Measurements from ENCODE around the gene ECHDC1. TPM values are rescaled to one million over a fixed set of nuclear protein-coding genes. Genes with fewer than 3 reads are reported as not detected.

ECHDC1 gene
- total and polyA plus RNA-seq, 2 of the 8 experiments (the other 6 are each of a cell fraction or from before 2014, with no cell fraction given): 11.3 to 60.5 TPM

- TF ChIP-seq, protein P1, sequence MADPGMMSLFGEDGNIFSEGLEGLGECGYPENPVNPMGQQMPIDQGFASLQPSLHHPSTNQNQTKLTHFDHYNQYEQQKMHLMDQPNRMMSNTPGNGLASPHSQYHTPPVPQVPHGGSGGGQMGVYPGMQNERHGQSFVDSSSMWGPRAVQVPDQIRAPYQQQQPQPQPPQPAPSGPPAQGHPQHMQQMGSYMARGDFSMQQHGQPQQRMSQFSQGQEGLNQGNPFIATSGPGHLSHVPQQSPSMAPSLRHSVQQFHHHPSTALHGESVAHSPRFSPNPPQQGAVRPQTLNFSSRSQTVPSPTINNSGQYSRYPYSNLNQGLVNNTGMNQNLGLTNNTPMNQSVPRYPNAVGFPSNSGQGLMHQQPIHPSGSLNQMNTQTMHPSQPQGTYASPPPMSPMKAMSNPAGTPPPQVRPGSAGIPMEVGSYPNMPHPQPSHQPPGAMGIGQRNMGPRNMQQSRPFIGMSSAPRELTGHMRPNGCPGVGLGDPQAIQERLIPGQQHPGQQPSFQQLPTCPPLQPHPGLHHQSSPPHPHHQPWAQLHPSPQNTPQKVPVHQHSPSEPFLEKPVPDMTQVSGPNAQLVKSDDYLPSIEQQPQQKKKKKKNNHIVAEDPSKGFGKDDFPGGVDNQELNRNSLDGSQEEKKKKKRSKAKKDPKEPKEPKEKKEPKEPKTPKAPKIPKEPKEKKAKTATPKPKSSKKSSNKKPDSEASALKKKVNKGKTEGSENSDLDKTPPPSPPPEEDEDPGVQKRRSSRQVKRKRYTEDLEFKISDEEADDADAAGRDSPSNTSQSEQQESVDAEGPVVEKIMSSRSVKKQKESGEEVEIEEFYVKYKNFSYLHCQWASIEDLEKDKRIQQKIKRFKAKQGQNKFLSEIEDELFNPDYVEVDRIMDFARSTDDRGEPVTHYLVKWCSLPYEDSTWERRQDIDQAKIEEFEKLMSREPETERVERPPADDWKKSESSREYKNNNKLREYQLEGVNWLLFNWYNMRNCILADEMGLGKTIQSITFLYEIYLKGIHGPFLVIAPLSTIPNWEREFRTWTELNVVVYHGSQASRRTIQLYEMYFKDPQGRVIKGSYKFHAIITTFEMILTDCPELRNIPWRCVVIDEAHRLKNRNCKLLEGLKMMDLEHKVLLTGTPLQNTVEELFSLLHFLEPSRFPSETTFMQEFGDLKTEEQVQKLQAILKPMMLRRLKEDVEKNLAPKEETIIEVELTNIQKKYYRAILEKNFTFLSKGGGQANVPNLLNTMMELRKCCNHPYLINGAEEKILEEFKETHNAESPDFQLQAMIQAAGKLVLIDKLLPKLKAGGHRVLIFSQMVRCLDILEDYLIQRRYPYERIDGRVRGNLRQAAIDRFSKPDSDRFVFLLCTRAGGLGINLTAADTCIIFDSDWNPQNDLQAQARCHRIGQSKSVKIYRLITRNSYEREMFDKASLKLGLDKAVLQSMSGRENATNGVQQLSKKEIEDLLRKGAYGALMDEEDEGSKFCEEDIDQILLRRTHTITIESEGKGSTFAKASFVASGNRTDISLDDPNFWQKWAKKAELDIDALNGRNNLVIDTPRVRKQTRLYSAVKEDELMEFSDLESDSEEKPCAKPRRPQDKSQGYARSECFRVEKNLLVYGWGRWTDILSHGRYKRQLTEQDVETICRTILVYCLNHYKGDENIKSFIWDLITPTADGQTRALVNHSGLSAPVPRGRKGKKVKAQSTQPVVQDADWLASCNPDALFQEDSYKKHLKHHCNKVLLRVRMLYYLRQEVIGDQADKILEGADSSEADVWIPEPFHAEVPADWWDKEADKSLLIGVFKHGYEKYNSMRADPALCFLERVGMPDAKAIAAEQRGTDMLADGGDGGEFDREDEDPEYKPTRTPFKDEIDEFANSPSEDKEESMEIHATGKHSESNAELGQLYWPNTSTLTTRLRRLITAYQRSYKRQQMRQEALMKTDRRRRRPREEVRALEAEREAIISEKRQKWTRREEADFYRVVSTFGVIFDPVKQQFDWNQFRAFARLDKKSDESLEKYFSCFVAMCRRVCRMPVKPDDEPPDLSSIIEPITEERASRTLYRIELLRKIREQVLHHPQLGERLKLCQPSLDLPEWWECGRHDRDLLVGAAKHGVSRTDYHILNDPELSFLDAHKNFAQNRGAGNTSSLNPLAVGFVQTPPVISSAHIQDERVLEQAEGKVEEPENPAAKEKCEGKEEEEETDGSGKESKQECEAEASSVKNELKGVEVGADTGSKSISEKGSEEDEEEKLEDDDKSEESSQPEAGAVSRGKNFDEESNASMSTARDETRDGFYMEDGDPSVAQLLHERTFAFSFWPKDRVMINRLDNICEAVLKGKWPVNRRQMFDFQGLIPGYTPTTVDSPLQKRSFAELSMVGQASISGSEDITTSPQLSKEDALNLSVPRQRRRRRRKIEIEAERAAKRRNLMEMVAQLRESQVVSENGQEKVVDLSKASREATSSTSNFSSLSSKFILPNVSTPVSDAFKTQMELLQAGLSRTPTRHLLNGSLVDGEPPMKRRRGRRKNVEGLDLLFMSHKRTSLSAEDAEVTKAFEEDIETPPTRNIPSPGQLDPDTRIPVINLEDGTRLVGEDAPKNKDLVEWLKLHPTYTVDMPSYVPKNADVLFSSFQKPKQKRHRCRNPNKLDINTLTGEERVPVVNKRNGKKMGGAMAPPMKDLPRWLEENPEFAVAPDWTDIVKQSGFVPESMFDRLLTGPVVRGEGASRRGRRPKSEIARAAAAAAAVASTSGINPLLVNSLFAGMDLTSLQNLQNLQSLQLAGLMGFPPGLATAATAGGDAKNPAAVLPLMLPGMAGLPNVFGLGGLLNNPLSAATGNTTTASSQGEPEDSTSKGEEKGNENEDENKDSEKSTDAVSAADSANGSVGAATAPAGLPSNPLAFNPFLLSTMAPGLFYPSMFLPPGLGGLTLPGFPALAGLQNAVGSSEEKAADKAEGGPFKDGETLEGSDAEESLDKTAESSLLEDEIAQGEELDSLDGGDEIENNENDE (IDR thresholded peaks at IDR 0.05; ENCODE audit: insufficient replicate concordance, low read length): no peak
- TF ChIP-seq TCF12 (IDR thresholded peaks at IDR 0.05; ENCODE audit: low read depth, low read length): no peak
Observed at GRCh38 chr6:127291495-127291894, 51.9 kb downstream of the ECHDC1 start (continued).
